ENCODE data around the gene SHISA9.

DNA sequence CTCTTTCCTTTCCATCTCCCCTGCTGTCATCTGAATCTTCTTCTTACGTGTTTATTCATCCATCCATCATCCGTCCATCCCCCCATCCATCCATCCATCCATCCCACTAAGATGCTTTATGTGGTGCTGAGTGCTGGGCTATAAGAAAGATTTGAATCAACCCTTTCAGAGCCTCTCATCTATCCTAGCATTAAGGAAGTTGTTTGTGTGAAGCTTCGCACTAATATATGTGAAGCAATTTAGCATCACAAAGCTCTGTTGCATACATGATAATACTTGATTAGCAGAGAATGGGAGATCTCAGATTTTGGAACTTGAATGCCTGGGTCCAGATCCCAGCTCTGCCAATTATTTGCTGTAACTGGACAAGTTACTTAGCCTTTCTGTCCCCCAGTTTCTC lies 255.7 kb downstream of the SHISA9 start:
- TF ChIP-seq, protein P1, sequence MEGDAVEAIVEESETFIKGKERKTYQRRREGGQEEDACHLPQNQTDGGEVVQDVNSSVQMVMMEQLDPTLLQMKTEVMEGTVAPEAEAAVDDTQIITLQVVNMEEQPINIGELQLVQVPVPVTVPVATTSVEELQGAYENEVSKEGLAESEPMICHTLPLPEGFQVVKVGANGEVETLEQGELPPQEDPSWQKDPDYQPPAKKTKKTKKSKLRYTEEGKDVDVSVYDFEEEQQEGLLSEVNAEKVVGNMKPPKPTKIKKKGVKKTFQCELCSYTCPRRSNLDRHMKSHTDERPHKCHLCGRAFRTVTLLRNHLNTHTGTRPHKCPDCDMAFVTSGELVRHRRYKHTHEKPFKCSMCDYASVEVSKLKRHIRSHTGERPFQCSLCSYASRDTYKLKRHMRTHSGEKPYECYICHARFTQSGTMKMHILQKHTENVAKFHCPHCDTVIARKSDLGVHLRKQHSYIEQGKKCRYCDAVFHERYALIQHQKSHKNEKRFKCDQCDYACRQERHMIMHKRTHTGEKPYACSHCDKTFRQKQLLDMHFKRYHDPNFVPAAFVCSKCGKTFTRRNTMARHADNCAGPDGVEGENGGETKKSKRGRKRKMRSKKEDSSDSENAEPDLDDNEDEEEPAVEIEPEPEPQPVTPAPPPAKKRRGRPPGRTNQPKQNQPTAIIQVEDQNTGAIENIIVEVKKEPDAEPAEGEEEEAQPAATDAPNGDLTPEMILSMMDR (IDR thresholded peaks at IDR 0.05): no peak
- TF ChIP-seq EZH2 (IDR thresholded peaks at IDR 0.05; ENCODE audit: borderline replicate concordance, insufficient read depth, low read depth, low read length, poor library complexity, severe bottlenecking): no peak
